Measurements from ENCODE around the gene RFX3. TPM values are rescaled to one million over a fixed set of nuclear protein-coding genes. Genes with fewer than 3 reads are reported as not detected.

Gene RFX3
- total RNA-seq, 1 donor from 2014 or later: 16.4 TPM

DNA sequence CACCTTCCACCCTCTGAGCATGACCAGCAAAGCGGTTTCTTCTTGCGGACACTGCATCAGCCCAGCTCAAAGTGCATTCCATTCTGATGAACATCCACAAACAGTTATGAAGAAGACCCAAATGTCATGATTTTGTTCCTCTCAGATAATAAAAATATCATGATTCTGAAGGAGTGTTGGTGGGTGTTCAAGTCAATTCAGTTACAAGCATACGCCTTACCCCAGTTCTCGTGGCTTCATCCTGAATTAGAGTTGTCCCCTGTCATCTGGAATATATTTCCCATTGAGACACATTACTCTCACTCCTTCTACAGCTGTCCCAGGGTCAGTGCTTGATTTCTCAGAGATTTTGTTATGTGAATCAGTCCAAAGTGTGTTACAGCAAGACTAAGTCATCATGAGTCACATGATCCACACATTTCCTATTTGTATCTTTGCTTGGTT is 325.4 kb downstream of the RFX3 start:
- no peak for DNase-seq

DNA sequence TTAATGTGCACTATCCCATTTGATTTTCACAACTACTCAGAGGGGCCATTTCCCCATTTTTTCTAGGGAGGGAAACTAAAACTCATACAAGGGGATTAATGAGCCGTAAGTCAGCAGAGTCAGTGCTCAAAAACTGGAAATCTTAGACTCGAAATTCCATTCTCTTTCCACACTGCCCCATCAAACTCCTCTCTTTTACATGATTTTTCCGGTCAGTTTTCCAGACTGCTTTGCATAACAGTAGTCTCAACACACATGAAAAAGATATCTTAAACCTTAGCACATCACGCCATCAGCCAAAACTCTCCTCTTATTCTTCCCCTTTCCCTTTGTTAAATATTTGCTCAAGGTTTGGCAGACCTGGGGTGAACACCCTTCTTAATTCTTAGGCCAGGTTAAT is 332.0 kb downstream of the RFX3 start:
- DNase-seq: no peak

DNA sequence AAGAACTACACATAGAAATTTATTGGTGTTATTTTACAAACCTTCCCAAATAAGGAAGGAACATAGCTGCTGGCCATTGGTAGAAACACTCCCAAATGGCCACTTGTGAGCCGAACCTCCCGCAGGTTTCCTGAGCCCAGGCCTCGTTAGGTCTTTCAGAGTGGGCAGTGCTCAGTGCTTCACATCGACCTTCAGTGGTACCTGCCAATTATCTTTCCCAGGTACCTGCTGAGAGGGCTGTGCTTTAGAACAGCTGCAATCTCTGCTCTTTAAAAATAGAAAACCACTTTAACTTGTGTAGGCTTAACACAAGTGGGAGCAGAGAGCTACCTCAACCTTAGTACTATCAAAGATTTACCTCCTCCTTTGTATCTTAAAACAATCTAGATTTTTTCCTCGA is 334.1 kb downstream of the RFX3 start:
- no peak for DNase-seq

- no peak for DNase-seq
Measured at GRCh38 chr9:3189113-3189861, 336.5 kb downstream of the RFX3 start.

GRCh38 chr9:3186751-3187150 is 339.1 kb downstream of the RFX3 start:
- DNase-seq: no peak

DNA sequence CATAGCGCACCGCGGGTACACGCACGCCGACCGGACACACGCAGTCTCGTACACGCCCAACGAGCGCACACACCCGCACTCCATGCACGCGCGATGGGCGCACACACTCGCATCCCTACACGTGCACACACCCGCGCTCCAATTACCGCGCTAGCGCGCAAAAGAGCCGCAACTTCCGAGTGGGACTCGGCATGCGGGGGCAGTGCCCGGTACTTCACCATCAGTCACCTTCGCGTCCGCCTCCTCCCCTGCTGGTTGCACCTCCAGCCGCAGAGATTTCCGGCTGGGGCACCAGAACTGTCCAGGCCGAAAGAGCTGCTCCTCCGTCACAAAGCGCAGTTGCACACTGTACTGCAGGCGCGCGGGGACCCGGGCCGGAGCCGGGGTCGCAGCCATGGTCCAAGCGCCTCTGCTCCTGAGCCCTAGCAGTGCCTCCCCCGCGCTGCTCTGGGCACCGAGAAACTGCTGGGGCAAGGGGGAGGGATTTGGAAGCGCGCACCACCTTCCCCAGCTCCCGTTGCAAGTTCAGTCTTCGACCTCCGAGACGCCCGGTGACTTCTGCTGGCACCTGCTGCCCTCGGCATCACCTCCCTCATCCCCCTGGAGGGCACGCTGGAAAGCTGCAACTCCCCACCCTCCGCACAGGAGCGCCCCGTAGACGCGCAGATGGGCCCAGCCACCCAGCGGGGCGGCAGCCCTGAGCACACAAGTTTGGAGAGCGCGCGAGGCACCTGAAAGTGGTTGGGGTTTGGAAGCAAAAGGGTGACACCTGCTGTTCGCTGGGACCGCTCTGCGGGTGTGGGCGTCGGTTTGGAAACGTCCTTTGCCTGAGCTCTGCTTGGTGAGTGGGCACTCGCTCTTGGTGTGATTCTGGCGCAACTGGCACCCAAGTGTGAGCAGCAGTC is 344.5 kb downstream of the RFX3 start:
- peak; percentile 76 for DNase-seq

GRCh38 chr9:3180696-3181048 is 345.1 kb downstream of the RFX3 start:
- peak; percentile 4 for DNase-seq

DNA sequence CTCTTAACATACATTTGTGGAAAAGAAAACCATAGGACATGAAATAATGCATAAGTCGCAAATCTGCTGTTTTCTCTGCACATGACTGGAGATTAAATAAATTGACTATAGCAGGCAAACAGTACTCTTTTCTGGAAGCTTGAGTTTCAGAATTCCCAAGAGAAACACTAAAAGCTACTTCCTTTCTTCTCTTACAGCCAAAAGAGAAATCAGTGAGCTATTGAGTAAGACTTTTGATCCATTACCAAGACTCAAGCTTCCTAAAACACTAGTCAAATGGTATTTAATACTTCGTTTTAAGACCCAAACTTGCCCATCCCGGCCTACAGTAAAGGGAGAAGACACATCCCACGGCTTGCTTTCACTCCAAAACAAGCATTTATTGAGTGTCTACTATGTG is 346.1 kb downstream of the RFX3 start:
- DNase-seq: peak; percentile 14

- peak; percentile 31 for DNase-seq
Measured at GRCh38 chr9:3177936-3178335, 347.9 kb downstream of the RFX3 start.

DNA sequence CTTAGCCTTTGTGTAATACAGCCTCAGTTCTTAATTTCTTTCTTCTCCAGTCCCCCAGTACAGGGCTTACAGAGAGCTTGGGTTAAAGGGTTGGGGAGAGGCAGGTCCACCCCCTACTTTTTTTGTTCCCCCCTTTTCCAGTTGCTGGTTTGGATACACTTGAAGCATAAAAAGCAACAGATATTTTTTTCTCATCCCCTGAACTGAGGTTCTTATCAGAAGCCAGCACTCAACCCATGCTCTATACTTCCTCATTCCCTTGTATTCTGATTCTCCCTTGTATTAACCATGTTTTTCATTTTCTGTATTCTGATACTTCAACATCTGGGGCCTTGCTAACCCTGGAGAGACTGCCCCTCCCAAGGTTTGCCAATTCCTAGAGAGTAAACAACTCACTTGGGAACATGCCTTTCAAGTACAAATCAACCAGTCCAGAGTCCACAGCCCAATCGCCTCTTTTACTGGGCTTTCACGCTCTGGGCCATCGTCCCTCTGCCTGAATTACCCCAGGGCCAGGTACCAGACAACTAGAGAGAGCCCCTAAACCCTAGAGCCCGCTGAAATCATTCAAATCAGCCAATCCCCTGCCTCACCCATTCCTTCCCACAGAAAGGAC is 348.5 kb downstream of the RFX3 start:
- DNase-seq: no peak

DNA sequence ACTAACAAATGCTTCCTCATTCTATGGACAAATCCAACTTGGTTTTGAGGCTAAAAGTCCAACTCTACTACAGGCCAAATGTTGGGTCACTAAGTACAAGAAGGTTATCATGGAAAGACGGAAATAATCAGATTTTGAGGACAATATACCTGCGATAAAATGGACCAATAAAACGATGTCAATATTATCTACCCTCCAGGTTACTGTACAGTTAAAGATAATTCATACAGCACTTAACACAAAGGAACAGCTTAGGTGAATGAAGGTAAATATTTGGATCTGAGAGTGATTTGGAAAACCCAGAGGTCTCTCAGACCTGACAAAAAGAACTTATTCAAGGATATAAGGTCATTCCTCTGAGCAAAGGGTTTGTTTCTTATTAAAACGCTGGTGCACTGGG is 352.4 kb downstream of the RFX3 start:
- DNase-seq: no peak

- no peak for DNase-seq
Measured at GRCh38 chr9:3170819-3171218, 355.0 kb downstream of the RFX3 start.
